ENCODE measurements around the gene GRM1. TPM values are rescaled to one million over a fixed set of nuclear protein-coding genes. Genes with fewer than 3 reads are reported as not detected.

Gene GRM1
- total and polyA plus RNA-seq, 9 donors = 0.02 to 0.24 (median 0.10) TPM

DNA sequence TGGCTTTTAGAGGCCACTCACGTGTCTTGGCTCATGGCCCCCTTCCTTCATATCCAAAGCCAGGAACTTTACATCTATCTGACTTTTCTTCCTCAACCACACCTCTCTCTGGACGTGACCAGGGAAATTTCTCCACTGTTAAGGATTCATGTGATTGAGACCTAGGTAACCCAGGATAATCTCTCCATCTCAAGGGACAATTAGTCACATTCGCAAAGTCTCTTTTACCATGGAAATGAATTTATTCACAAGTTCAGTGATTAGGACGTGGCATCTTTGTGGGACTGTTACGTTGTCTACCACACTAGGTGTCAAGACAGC, 287.3 kb downstream of the GRM1 start:
- 69 to 81% (median 72%) methylated on average over 5 of the region's 5 CpGs for WGBS, 3 donors
- intact Hi-C loops (cut with DNase I) = no loop called here
- Histone ChIP-seq H3K4me3 (no peak overlapping the region), H3K9me3 (no peaks in the 10 kb centered on the region), H3K4me1 (ENCODE audit: insufficient read depth) (no peaks in the 10 kb centered on the region), H3K27ac (no peak overlapping the region), H3K36me3 (no peaks in the 10 kb centered on the region), H3K27me3 (no peaks in the 10 kb centered on the region)
- TF ChIP-seq POLR2A (IDR thresholded peaks at IDR 0.05) (no peak), EP300 (IDR thresholded peaks at IDR 0.05) (no peak)
- TF ChIP-seq, protein P1, sequence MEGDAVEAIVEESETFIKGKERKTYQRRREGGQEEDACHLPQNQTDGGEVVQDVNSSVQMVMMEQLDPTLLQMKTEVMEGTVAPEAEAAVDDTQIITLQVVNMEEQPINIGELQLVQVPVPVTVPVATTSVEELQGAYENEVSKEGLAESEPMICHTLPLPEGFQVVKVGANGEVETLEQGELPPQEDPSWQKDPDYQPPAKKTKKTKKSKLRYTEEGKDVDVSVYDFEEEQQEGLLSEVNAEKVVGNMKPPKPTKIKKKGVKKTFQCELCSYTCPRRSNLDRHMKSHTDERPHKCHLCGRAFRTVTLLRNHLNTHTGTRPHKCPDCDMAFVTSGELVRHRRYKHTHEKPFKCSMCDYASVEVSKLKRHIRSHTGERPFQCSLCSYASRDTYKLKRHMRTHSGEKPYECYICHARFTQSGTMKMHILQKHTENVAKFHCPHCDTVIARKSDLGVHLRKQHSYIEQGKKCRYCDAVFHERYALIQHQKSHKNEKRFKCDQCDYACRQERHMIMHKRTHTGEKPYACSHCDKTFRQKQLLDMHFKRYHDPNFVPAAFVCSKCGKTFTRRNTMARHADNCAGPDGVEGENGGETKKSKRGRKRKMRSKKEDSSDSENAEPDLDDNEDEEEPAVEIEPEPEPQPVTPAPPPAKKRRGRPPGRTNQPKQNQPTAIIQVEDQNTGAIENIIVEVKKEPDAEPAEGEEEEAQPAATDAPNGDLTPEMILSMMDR (IDR thresholded peaks at IDR 0.05) = no peak
- DNase-seq = no peak

DNA sequence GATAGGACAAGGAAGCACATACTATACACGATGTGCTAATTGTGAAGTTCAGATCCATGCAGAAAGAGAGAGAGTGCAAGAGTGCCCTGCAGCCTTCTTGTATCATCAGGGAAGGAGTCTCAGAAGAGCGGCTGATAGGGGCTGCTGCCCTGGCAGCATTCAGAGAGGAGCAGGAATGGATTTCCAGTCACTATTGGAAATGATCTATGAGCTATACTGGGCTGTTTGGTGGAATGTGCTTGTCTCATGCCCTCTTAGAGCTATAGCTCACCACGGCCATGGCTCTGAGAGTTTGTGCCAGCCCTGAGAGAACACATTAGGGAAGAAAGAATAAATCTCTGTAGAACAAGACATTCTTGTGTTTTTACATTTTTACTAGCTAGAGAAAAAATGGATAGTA, 302.2 kb downstream of the GRM1 start:
- no peak for DNase-seq

DNA sequence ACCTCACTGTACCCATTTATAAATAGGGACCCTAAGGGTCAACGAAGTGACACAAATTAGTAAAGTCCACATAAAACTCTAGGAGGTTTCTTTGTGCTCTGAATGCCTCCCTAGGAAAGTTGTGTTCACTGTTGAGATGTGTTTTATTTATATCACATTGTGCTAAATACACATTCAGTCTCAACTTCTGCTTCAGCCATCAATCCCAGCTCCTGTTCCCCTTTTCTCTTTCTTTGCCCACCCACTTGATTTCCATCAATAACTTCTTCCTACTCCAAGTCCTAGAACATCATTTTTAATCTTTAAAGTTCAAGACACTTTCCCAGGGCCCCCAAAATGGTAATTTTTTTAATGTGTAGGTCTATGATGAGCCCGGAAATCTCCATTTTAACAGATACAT, 306.5 kb downstream of the GRM1 start:
- WGBS, 3 donors = 74 to 90% (median 80%) methylated on average over 2 of the region's 2 CpGs
- no peaks in the 10 kb centered on the region for H3K4me1 ChIP-seq (ENCODE audit: insufficient read depth)
- DNase-seq = no peak
- H3K27ac ChIP-seq = no peak overlapping the region
- H3K36me3 ChIP-seq = no peaks in the 10 kb centered on the region
- intact Hi-C loops (cut with DNase I) = no loop called here
- H3K4me3 ChIP-seq = no peak overlapping the region
- TF ChIP-seq, protein P1 (IDR thresholded peaks at IDR 0.05) = no peak
- TF ChIP-seq POLR2A (IDR thresholded peaks at IDR 0.05) (no peak), EP300 (IDR thresholded peaks at IDR 0.05) (no peak)
- H3K9me3 ChIP-seq = no peaks in the 10 kb centered on the region
- H3K27me3 ChIP-seq = no peaks in the 10 kb centered on the region

More for the DNA sequence above, 302.2 kb downstream of the GRM1 start:
- 57 to 78% (median 68%) methylated on average over 3 of the region's 3 CpGs for WGBS, 3 donors
- H3K36me3 ChIP-seq = no peaks in the 10 kb centered on the region
- intact Hi-C loops (cut with DNase I) = no loop called here
- no peaks in the 10 kb centered on the region for H3K4me1 ChIP-seq (ENCODE audit: insufficient read depth)
- TF ChIP-seq, protein P1 (IDR thresholded peaks at IDR 0.05) = no peak
- TF ChIP-seq EP300 (IDR thresholded peaks at IDR 0.05) = no peak
- TF ChIP-seq POLR2A (IDR thresholded peaks at IDR 0.05) = no peak
- H3K27ac ChIP-seq = no peak overlapping the region
- no peak overlapping the region for H3K4me3 ChIP-seq
- H3K27me3 ChIP-seq = no peaks in the 10 kb centered on the region
- H3K9me3 ChIP-seq = no peaks in the 10 kb centered on the region

DNA sequence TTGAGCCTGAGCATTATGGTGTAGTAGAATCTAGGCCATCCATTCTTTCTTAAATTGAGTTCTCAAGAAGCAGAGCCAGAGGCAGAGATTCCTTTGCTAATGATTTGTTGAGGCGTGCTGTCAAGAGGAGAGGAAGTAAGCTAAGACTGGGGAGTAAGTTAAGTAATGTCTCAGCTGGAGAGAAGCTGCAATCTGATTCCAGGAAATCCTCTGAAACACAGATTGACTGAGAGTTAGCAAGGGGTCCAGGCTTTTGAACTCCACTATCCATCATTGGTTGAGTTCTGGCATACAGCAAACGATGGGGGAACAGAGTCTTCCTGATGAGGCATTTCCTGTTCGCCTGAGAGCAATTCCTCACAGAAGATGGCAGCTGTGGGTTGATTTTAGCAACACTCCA, 307.3 kb downstream of the GRM1 start:
- Histone ChIP-seq H3K36me3 (no peaks in the 10 kb centered on the region), H3K9me3 (no peaks in the 10 kb centered on the region), H3K4me3 (no peak overlapping the region), H3K27me3 (no peaks in the 10 kb centered on the region), H3K27ac (no peak overlapping the region), H3K4me1 (ENCODE audit: insufficient read depth) (no peaks in the 10 kb centered on the region)
- intact Hi-C loops (cut with DNase I) = no loop called here
- TF ChIP-seq, protein P1 (IDR thresholded peaks at IDR 0.05) = no peak
- TF ChIP-seq EP300 (IDR thresholded peaks at IDR 0.05) = no peak
- TF ChIP-seq POLR2A (IDR thresholded peaks at IDR 0.05) = no peak
- WGBS, 3 donors = 65 to 74% (median 67%) methylated on average over 3 of the region's 3 CpGs
- DNase-seq = no peak

DNA sequence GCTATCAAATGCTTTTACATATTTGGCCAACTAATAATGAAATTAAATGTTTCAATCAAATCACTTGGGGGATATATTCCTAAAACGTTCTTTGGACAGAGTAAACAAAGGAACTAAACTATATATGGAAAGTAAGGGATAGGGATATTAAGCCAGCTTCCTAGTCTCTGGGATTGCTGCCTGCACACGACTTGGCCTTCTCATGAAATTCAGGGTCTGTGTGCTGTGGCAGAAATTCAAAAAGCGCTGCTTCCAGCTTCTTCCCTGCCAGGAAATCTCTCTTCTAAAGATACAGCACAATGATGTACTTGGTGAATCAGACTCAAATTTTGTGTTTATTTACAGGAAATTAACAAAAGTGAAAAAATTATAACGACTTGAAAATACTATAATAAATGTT, 308.5 kb downstream of the GRM1 start:
- intact Hi-C loops (cut with DNase I) = no loop called here
- 22 to 23% (median 23%) methylated on average over 4 of the region's 4 CpGs for WGBS, 3 donors
- H3K36me3 ChIP-seq = no peaks in the 10 kb centered on the region
- no peak for DNase-seq
- TF ChIP-seq EP300 (IDR thresholded peaks at IDR 0.05) = no peak
- no peak for TF ChIP-seq POLR2A (IDR thresholded peaks at IDR 0.05)
- TF ChIP-seq, protein P1 (IDR thresholded peaks at IDR 0.05) = no peak
- no peaks in the 10 kb centered on the region for H3K9me3 ChIP-seq
- no peaks in the 10 kb centered on the region for H3K27me3 ChIP-seq
- H3K4me3 ChIP-seq = no peak overlapping the region
- no peak overlapping the region for H3K27ac ChIP-seq
- no peaks in the 10 kb centered on the region for H3K4me1 ChIP-seq (ENCODE audit: insufficient read depth)

Measured in ovary (tissue), 9 donors.